ENCODE data around the gene MALRD1. TPM values are rescaled to one million over a fixed set of nuclear protein-coding genes. Genes with fewer than 3 reads are reported as not detected.

The MALRD1 gene
- total RNA-seq, 4 donors from 2014 or later: 0.94 to 4.5 (median 2.3) TPM; not detected in 1

GRCh38 chr10:19017116-19017890 is 31.3 kb upstream of the MALRD1 start:
- intact Hi-C loops (cut with DNase I): no loop called here
- H3K27ac ChIP-seq: no peak overlapping the region

GRCh38 chr10:19021162-19021561 is 27.4 kb upstream of the MALRD1 start:
- no peak for DNase-seq
- 90% methylated on average over 2 of the region's 2 CpGs for WGBS, 2 donors
- intact Hi-C loops (cut with DNase I): no loop called here
- H3K4me1 ChIP-seq: no peaks in the 10 kb centered on the region
- H3K9me3 ChIP-seq: no peaks in the 10 kb centered on the region
- no peaks in the 10 kb centered on the region for H3K27me3 ChIP-seq
- no peak overlapping the region for H3K4me3 ChIP-seq (replicated peaks in 1 of 3)
- no peaks in the 10 kb centered on the region for H3K36me3 ChIP-seq
- no peak for TF ChIP-seq POLR2A (IDR thresholded peaks at IDR 0.05)
- TF ChIP-seq CTCF (IDR thresholded peaks at IDR 0.05): no peak
- H3K27ac ChIP-seq: no peak overlapping the region

More at GRCh38 chr10:19017116-19017890, 31.3 kb upstream of the MALRD1 start:
- Histone ChIP-seq H3K4me3 (replicated peaks in 1 of 3) (no peak overlapping the region), H3K9me3 (no peaks in the 10 kb centered on the region), H3K4me1 (no peaks in the 10 kb centered on the region), H3K27me3 (no peaks in the 10 kb centered on the region), H3K36me3 (no peaks in the 10 kb centered on the region)
- DNase-seq: no peak
- WGBS, 2 donors: 78 to 81% methylated on average over 7 of the region's 7 CpGs
- TF ChIP-seq CTCF (IDR thresholded peaks at IDR 0.05) (no peak), POLR2A (IDR thresholded peaks at IDR 0.05) (no peak)

- Histone ChIP-seq H3K36me3 (no peaks in the 10 kb centered on the region), H3K27ac (no peak overlapping the region), H3K4me3 (replicated peaks in 1 of 3) (no peak overlapping the region), H3K4me1 (no peaks in the 10 kb centered on the region), H3K9me3 (no peaks in the 10 kb centered on the region), H3K27me3 (no peaks in the 10 kb centered on the region)
- 40 to 67% methylated on average over 2 of the region's 2 CpGs for WGBS, 2 donors
- TF ChIP-seq POLR2A (IDR thresholded peaks at IDR 0.05): no peak
- TF ChIP-seq CTCF (IDR thresholded peaks at IDR 0.05): no peak
- intact Hi-C loops (cut with DNase I): no loop called here
- no peak for DNase-seq
Measured at GRCh38 chr10:19024611-19025010, 24.0 kb upstream of the MALRD1 start.

GRCh38 chr10:19031763-19032162 is 16.8 kb upstream of the MALRD1 start:
- intact Hi-C loops (cut with DNase I): no loop called here
- no peak for DNase-seq
- Histone ChIP-seq H3K9me3 (no peaks in the 10 kb centered on the region), H3K27ac (no peak overlapping the region), H3K4me1 (no peaks in the 10 kb centered on the region), H3K27me3 (no peaks in the 10 kb centered on the region), H3K4me3 (replicated peaks in 1 of 3) (no peak overlapping the region), H3K36me3 (no peaks in the 10 kb centered on the region)
- 67 to 79% methylated on average over 2 of the region's 2 CpGs for WGBS, 2 donors
- TF ChIP-seq POLR2A (IDR thresholded peaks at IDR 0.05) (no peak), CTCF (IDR thresholded peaks at IDR 0.05) (no peak)

- Histone ChIP-seq H3K27me3 (no peaks in the 10 kb centered on the region), H3K36me3 (no peaks in the 10 kb centered on the region), H3K9me3 (no peaks in the 10 kb centered on the region), H3K4me1 (no peaks in the 10 kb centered on the region), H3K4me3 (replicated peaks in 1 of 3) (no peak overlapping the region), H3K27ac (no peak overlapping the region)
- TF ChIP-seq POLR2A (IDR thresholded peaks at IDR 0.05) (no peak), CTCF (IDR thresholded peaks at IDR 0.05) (no peak)
- no peak for DNase-seq
- intact Hi-C loops (cut with DNase I): no loop called here
- 89 to 97% methylated on average over 1 of the region's 1 CpG for WGBS, 2 donors
Measured at GRCh38 chr10:19033741-19034140, 14.9 kb upstream of the MALRD1 start.

Measured in thyroid gland (tissue), 4 donors.